ENCODE measurements around the gene PRSS12. TPM values are rescaled to one million over a fixed set of nuclear protein-coding genes. Genes with fewer than 3 reads are reported as not detected.
"Not testable (repeated sequence)": the region's sequence is repeated elsewhere in the genome, so short reads cannot be mapped to it uniquely, and the experiment has no call there.

Gene PRSS12
- total and polyA plus RNA-seq, 11 donors: 0.01 to 0.14 (median 0.08) TPM; not detected in 8

DNA sequence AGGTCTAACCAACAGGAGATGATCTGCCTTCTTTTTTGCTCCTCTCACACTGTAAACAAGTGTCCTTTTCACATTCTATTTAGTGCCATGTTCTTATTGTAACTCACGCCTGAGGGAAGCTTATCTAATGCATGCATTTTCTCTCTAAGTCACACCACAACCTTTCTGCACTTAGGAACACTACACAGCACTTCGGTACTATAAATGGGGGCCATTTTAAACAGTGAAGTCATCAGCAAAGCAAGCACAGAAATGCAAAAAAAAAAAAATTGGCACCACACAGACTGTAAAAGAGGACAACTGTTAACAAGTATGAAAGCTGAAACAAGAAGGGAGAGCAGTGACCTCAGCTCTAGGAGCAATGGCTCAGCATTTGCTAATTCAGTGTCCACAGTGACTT is 45.2 kb downstream of the PRSS12 start:
- TF ChIP-seq POLR2A (IDR thresholded peaks at IDR 0.05): no peak
- Histone ChIP-seq H3K4me3 (no peak overlapping the region), H3K9me3 (no peaks in the 10 kb centered on the region), H3K27me3 (no peaks in the 10 kb centered on the region), H3K27ac (no peak overlapping the region), H3K36me3 (no peaks in the 10 kb centered on the region), H3K4me1 (no peaks in the 10 kb centered on the region)
- intact Hi-C loops (cut with DNase I): no loop called here
- WGBS, 4 donors: 15 to 19% (median 17%) methylated on average over 2 of the region's 2 CpGs
- ATAC-seq (peak in 1 of 4 donors; percentile 18), DNase-seq (no peak)

GRCh38 chr4:118299619-118300018 is 53.2 kb downstream of the PRSS12 start:
- H3K27ac ChIP-seq; H3K4me1 ChIP-seq; H3K36me3 ChIP-seq; DNase-seq; H3K9me3 ChIP-seq; intact Hi-C loops (cut with DNase I); ATAC-seq; H3K27me3 ChIP-seq; H3K4me3 ChIP-seq: not testable (repeated sequence)
- 96 to 98% (median 97%) methylated on average over 6 of the region's 6 CpGs for WGBS, 4 donors

- H3K36me3 ChIP-seq: no peaks in the 10 kb centered on the region
- WGBS, 4 donors: 50 to 74% (median 64%) methylated on average over 1 of the region's 1 CpG
These were observed 56.1 kb downstream of the PRSS12 start for GRCh38 chr4:118296729-118297128.

DNA sequence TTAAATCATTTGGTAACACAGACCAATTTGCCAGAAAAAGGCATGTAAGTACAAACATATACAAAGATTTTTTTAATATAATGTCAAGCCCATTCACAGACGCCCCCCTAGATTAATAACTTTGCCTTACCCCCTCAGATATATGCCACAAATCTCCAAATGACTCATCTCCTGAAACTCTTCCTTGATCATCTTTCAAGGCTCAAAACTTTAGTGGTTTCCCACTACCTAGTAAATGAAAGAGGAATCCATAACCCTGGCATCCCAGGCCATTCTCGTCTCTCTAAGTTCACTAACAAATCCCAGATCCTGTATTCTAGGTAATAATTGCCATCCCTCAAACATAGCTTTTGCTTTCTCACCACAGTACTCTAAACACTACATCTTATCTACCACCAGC is 61.9 kb downstream of the PRSS12 start:
- no peak overlapping the region for H3K4me3 ChIP-seq
- intact Hi-C loops (cut with DNase I): no loop called here
- no peaks in the 10 kb centered on the region for H3K4me1 ChIP-seq
- 81 to 85% (median 81%) methylated on average over 2 of the region's 2 CpGs for WGBS, 4 donors
- no peaks in the 10 kb centered on the region for H3K36me3 ChIP-seq
- no peak overlapping the region for H3K27ac ChIP-seq
- H3K27me3 ChIP-seq: no peaks in the 10 kb centered on the region
- no peaks in the 10 kb centered on the region for H3K9me3 ChIP-seq
- TF ChIP-seq POLR2A (IDR thresholded peaks at IDR 0.05): no peak
- TF ChIP-seq, protein P1, sequence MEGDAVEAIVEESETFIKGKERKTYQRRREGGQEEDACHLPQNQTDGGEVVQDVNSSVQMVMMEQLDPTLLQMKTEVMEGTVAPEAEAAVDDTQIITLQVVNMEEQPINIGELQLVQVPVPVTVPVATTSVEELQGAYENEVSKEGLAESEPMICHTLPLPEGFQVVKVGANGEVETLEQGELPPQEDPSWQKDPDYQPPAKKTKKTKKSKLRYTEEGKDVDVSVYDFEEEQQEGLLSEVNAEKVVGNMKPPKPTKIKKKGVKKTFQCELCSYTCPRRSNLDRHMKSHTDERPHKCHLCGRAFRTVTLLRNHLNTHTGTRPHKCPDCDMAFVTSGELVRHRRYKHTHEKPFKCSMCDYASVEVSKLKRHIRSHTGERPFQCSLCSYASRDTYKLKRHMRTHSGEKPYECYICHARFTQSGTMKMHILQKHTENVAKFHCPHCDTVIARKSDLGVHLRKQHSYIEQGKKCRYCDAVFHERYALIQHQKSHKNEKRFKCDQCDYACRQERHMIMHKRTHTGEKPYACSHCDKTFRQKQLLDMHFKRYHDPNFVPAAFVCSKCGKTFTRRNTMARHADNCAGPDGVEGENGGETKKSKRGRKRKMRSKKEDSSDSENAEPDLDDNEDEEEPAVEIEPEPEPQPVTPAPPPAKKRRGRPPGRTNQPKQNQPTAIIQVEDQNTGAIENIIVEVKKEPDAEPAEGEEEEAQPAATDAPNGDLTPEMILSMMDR (IDR thresholded peaks at IDR 0.05): no peak
- DNase-seq: no peak
- no peak for ATAC-seq

More at GRCh38 chr4:118296729-118297128, 56.1 kb downstream of the PRSS12 start:
- H3K4me3 ChIP-seq: no peak overlapping the region
- ATAC-seq: no peak
- no peaks in the 10 kb centered on the region for H3K4me1 ChIP-seq
- TF ChIP-seq POLR2A (IDR thresholded peaks at IDR 0.05): no peak
- TF ChIP-seq, protein P1 (IDR thresholded peaks at IDR 0.05): no peak
- H3K27me3 ChIP-seq: no peaks in the 10 kb centered on the region
- H3K9me3 ChIP-seq: no peaks in the 10 kb centered on the region
- intact Hi-C loops (cut with DNase I): no loop called here
- no peak overlapping the region for H3K27ac ChIP-seq
- no peak for DNase-seq

GRCh38 chr4:118289794-118290193 is 63.0 kb downstream of the PRSS12 start:
- Histone ChIP-seq H3K27me3 (no peaks in the 10 kb centered on the region), H3K4me3 (no peak overlapping the region), H3K9me3 (no peaks in the 10 kb centered on the region), H3K36me3 (no peaks in the 10 kb centered on the region), H3K27ac (no peak overlapping the region), H3K4me1 (no peaks in the 10 kb centered on the region)
- 62 to 89% (median 70%) methylated on average over 1 of the region's 1 CpG for WGBS, 4 donors
- DNase-seq (no peak), ATAC-seq (no peak)
- TF ChIP-seq, protein P1 (IDR thresholded peaks at IDR 0.05): no peak
- TF ChIP-seq POLR2A (IDR thresholded peaks at IDR 0.05): no peak
- intact Hi-C loops (cut with DNase I): loop anchor here in 1 of 10 donors (10.0 kb wide), 1 partner anchor 395 kb away; the partner anchor contains the start of gene METTL14
